HG03342 (cell line): ENCODE results near the gene TRAPPC11.

Source experiments
- ATAC-seq: cut with Tn5 transposase; IDR thresholded peaks from one replicate; pipeline ENCODE4 v1.9.1; 2021; ENCODE audit warnings: mild to moderate bottlenecking, moderate library complexity; ENCODE audit not compliant: unreplicated experiment

The TRAPPC11 gene

GRCh38 chr4:183757060-183757459, 98.0 kb downstream of the TRAPPC11 start:
- no peak for ATAC-seq

- ATAC-seq: no peak
Observed at GRCh38 chr4:183758061-183758757, 99.1 kb downstream of the TRAPPC11 start.

GRCh38 chr4:183758758-183759447, 99.8 kb downstream of the TRAPPC11 start:
- ATAC-seq: no peak

GRCh38 chr4:183760326-183760725, 101.2 kb downstream of the TRAPPC11 start:
- no peak for ATAC-seq
